Activated CD4-positive, CD25-positive, alpha-beta regulatory T cell (primary cell): ENCODE measurements around the gene HOXC10.

Source experiments
- DNase-seq, 4 experiments: peaks; one replicate each; lab custom pipeline; 2025; lab: John Stamatoyannopoulos, UW

HOXC10 gene

GRCh38 chr12:53965281-53966084, 19.5 kb upstream of the HOXC10 start:
- no peak for DNase-seq

DNA sequence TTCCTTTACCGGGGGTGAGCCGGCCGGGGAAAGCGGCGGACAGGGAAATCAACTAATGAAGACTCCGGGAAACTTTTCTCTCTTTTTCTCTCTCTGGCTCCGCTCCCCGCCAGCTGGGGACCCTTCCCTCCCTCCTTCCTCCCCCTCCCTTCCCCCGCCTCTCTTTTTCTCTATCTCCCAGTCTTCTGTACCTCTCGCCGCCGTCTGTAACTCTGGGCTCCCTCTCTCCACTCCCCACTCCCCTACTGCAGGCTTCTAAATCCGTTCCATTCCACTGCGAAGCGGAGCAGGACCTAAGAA, 18.9 kb upstream of the HOXC10 start:
- DNase-seq = no peak

DNA sequence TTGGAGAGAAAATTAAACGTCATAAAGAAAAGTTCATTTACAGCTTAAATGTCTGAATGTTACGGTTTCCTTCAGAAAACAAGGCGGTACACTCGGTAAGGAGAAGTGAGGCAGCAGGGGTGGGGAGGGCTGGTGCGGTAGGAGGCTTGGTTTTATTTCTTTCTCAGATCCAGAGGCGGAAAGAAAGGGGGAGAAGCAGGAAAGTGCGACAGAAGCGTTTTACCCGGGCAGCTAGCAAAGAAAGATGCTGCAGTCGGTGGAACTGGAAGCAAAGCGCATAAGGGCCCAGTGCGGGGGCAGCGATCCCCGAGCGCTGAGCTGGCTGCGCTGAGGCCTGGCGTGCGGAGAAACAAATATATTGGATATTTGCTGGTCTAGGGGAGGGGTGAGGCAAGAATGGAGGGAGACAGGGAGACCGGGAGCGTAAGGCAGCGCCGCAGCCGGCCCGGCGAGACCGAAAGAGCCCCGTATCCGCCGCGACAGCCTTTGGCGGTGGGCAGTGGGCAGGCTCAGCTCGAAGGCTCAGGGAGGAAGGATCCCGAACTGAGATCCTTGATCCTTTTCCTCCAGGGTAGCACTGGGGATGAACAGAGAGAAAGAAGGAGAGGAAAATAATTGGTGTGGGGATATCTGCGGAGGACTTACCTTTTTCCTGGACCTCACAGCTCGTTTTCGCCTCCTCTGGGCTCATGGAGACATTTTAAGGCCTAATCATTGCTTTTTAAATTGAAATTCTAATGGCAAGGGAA, 18.4 kb upstream of the HOXC10 start:
- DNase-seq = no peak

DNA sequence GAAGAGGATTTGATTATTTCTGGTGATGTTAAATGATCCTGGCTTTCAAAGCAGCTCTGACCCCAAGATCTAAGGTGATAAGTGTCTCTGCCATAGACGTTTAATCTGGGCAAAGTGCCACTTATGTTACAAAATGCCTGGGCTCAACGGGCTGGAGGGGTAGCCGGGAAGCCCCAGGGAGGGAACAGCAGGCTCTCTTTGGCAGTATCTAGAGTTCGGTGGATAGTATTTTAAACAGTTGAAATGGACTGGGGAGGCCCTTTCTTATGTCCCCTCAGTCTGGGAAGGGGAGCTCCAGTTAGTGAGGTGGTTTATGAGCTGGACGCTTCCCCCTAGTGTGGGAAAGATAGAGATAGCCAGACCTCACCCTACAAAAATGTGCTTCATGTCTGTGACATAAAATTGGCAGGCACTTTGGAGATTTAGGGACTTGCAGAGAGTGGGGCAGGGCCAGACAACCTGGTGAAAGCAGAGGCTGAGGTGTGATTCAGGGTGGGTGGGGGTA, 17.5 kb upstream of the HOXC10 start:
- DNase-seq = no peak

DNA sequence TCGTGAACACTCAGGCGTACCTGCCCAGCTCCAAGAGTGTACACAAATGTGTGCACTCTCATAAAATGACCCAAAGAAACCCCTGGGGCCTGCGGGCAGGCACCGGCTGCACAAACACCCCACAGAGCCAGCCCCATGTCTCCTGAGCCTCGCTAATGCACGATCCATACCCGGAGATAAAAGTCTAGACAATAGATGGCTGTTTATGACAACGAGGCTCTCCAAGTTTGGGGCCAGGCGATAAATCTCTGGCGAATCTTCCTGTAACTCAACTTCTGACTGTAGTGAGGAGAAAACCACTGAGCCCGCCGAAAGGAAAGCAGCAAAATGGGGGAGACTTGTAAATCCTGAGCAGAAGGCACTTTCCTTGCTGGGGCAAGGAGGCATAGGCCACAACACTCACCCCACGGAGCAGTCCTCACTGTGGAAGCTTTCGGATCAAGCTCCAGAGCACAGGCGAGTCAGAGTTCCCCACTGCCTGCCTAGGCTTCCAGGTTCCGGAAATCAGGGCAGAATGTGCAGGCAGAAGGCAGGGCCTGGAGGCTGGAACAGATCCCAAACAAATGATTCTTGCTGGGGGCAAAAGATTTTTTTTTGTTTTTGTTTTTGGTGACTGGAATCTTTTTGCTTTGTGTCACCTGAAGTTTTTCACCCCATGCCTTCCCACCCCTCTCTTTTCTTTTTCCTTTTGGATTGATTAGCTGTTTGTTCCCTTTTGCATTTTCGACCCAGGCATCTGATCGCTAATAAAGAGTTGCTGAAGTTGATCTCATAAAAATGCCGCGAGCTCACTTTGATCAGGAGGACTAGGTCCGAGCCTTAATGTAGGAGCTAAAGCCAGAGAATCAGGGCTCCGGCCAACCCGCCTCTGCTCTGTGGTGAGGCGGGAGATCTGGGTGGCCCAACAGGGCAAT, 16.5 kb upstream of the HOXC10 start:
- no peak for DNase-seq

DNA sequence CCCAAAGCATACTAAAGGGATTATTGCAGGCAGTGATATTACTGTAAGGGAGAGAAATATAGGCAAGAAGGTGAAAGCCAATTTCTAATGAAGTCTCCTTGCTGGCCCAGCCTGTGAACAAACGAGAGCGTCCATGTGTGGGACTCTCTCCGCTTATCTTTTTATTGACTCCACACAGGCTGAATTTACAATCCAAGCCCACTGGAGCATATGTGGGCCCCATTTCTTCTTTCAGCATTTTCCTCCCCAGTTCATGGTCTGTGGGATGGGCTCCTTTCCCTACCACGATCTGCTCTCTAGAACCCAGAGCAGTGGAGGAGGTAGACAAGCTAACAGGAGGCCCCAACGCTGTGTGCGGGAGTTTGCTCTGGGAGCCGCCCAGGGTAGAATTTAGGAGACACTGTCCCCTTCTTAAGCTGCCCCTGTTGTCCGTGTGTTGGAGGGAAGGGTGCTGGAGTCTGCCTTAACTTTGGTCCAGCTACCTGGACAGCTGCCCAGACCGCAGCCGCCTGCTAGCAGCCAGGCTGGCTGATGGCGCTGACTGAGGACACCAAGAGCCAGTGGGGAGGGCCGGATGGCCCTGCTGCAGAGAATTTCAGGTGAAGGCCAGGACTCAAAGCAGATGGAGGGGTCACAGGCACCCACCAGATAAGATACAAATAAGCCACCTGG, 15.2 kb upstream of the HOXC10 start:
- DNase-seq = no peak

GRCh38 chr12:53970451-53970850, 14.5 kb upstream of the HOXC10 start:
- no peak for DNase-seq

- no peak for DNase-seq
Observed at GRCh38 chr12:53971129-53971528, 13.8 kb upstream of the HOXC10 start.

DNA sequence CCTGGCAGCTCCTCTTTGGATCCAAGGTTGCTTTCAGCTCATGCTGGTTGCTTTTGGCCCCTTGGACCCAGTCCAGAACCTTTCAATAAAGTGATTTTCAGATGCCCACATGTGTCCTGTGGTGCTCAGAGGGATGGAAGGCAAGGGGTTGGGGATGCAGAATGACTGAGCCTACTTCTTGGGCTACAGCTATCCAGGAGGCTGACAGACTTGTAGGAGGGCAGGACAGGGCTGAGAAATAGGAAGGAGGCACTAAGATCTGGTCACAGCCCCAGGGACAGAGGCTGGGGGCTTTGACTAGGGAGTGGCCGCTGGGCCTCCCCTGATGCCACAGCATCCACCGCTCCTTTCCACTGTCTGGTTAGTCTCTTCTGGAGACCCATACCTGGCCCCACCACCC, 13.3 kb upstream of the HOXC10 start:
- no peak for DNase-seq

- no peak for DNase-seq
Observed at GRCh38 chr12:53972152-53972702, 12.7 kb upstream of the HOXC10 start.

- no peak for DNase-seq
Observed at GRCh38 chr12:53972722-53973235, 12.2 kb upstream of the HOXC10 start, which contains the start of gene HOXC11. HOXC11 (plus strand) TSS chr12:53973126; CDS start chr12:53973242, 116 bp downstream.

DNA sequence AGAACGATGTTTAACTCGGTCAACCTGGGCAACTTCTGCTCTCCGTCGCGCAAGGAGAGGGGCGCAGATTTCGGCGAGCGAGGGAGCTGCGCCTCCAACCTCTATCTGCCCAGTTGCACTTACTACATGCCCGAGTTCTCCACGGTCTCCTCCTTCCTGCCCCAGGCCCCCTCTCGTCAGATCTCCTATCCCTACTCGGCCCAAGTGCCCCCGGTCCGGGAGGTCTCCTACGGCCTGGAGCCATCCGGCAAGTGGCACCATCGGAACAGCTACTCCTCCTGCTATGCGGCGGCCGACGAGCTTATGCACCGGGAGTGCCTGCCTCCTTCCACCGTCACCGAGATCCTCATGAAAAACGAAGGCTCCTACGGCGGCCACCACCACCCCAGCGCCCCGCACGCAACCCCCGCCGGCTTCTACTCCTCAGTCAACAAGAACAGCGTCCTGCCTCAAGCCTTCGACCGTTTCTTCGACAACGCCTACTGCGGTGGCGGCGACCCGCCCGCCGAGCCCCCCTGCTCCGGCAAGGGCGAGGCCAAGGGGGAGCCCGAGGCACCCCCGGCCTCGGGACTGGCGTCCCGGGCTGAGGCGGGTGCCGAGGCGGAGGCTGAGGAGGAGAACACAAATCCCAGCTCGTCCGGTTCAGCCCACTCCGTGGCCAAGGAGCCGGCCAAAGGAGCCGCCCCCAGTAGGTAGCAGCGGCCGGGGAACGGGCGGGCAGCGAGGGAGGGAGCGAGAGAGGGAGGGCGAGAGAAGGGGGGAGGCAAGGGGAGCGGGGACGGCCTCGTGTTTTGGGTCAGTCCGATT, 11.5 kb upstream of the HOXC10 start:
- no peak for DNase-seq

DNA sequence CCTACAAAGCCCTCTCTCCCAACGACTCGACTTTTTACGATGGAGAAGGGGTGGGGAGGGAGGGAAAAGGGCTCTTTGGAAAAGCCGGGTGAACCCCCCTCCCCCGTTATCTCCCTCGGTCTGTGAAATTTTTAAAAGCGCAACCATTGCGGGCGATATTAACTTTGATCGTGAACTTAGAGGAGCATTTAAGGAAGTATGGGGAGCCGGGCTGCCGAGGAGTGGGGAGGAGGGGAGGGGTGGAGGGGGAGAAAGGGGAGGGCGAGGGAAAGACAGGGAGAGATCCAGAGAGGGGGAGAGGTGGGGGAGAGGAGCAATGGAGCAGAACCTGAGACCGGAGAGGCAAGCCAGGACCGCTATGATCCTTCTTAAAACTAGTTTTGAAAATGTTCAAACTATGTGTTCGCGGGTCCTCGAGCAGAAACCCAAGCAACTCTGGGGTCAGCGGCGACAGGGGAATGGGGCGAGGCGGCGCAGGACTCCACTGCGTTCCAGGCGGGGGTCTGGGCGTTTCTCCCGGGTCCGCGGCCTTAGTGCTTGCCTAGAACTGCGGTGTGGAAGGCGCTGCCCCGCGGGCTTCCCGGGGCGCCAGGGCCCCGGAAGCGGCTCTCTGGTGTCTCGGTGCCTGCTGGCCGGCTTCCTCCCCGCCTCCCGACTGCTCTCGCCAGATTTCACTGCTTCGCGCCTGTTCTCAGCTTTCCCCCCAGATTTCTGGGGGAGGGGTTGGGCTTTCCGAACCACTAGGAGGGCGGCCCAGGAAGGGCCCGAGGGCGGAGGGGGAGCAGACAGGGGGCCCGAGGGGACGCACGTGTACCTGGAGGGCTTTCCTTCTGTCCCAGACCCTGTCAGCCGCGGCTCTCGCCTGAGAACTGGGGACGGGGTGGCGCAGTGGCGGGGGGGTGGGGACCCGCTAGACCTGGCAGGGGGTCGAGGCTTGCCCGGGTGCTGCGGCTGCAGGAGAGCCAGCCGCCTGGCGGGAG, 10.6 kb upstream of the HOXC10 start, which contains the start of gene HOTAIR:
TSS of gene HOTAIR (minus strand) at position 871 of the 980 bp plus-strand sequence.
- DNase-seq = no peak

DNA sequence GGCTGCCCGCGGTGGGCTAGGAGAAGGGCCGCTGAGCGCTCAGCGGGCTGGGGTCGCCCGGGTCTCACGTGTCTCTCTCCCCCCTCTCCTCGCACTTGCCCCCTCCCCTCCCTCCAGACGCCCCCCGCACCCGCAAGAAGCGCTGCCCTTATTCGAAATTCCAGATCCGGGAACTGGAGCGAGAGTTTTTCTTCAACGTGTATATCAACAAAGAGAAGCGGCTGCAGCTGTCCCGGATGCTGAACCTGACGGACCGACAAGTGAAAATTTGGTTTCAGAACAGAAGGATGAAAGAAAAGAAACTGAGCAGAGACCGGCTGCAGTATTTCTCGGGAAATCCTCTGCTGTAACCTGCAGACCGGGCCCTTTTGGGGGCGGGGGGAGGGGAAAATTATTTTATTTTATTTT, 9.9 kb upstream of the HOXC10 start:
- DNase-seq = no peak

- no peak for DNase-seq
Observed at GRCh38 chr12:53975479-53976152, 9.3 kb upstream of the HOXC10 start.

- DNase-seq = no peak
Observed at GRCh38 chr12:53976172-53976822, 8.6 kb upstream of the HOXC10 start.

- DNase-seq = no peak
Observed at GRCh38 chr12:53976823-53977595, 7.9 kb upstream of the HOXC10 start.
